Loucy (cell line): ENCODE measurements around the gene TCERG1.

ENCODE experiments used
- EZH2phosphoT487 ChIP-seq: fragments of 200-600 bp; IDR thresholded peaks from 2 replicates; pipeline ENCODE4 v1.6.1; 2018; ENCODE audit warnings: antibody characterized with exemption, mild to moderate bottlenecking, moderate library complexity, borderline replicate concordance
- TF ChIP-seq, protein P1 (sequence below): fragments of 200-600 bp; sonication (generic); conservative IDR thresholded peaks from 2 replicates; pipeline ENCODE4 v1.5.1; 2014; ENCODE audit warnings: mild to moderate bottlenecking, antibody characterized with exemption, low read length

GRCh38 chr5:146529984-146530383, 82.9 kb downstream of the TCERG1 start:
- TF ChIP-seq, protein P1, sequence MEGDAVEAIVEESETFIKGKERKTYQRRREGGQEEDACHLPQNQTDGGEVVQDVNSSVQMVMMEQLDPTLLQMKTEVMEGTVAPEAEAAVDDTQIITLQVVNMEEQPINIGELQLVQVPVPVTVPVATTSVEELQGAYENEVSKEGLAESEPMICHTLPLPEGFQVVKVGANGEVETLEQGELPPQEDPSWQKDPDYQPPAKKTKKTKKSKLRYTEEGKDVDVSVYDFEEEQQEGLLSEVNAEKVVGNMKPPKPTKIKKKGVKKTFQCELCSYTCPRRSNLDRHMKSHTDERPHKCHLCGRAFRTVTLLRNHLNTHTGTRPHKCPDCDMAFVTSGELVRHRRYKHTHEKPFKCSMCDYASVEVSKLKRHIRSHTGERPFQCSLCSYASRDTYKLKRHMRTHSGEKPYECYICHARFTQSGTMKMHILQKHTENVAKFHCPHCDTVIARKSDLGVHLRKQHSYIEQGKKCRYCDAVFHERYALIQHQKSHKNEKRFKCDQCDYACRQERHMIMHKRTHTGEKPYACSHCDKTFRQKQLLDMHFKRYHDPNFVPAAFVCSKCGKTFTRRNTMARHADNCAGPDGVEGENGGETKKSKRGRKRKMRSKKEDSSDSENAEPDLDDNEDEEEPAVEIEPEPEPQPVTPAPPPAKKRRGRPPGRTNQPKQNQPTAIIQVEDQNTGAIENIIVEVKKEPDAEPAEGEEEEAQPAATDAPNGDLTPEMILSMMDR, result no peak
- no peak for TF ChIP-seq EZH2phosphoT487
